HepG2 (cell line): ENCODE measurements around the gene TRAF5.

Experiments used
- IKZF1 ChIP-seq: fragments of 450-650 bp; IDR thresholded peaks from 2 replicates; pipeline ENCODE4 v1.7.1; 2016
- POLR2AphosphoS2 ChIP-seq: IDR thresholded peaks from 2 replicates; pipeline ENCODE4 v1.6.1; 2011; ENCODE audit warnings: low read depth, low read length, improper control_type of control experiment
- SMC3 ChIP-seq: IDR thresholded peaks from 2 replicates; pipeline ENCODE4 v1.6.1; 2011; ENCODE audit warnings: low read length, improper control_type of control experiment
- ZBTB7A ChIP-seq: sonication (generic); formaldehyde crosslinking; IDR thresholded peaks from 2 replicates; pipeline ENCODE4 v1.8.0; 2022; ENCODE audit warnings: mild to moderate bottlenecking, missing genetic modification reagents
- ZNF335 ChIP-seq: sonication (generic); formaldehyde crosslinking; IDR thresholded peaks from 2 replicates; pipeline ENCODE4 v1.4.0; 2020; ENCODE audit warnings: missing genetic modification reagents
- ZNF652 ChIP-seq: IDR thresholded peaks from 2 replicates; pipeline ENCODE4 v1.6.1; 2016; ENCODE audit warnings: low read depth, borderline replicate concordance

- TF ChIP-seq ZBTB7A (CRISPR knock-in tag) (no peak), ZNF652 (no peak), ZNF335 (no peak), POLR2AphosphoS2 (no peak), IKZF1 (no peak), SMC3 (peak; percentile 19; the same call in 1 of the 2 replicates)
Measured at GRCh38 chr1:211352985-211353515, 26.4 kb downstream of the TRAF5 start.
